ENCODE results near the gene PIP4K2A. TPM values are rescaled to one million over a fixed set of nuclear protein-coding genes. Genes with fewer than 3 reads are reported as not detected.
"Not testable (repeated sequence)": the region's sequence is repeated elsewhere in the genome, so short reads cannot be mapped to it uniquely, and the experiment has no call there.

PIP4K2A gene
- total RNA-seq, 2 donors from 2014 or later = 13.2 to 17.4 TPM

GRCh38 chr10:22742678-22743077 lies 28.3 kb upstream of the PIP4K2A start:
- TF ChIP-seq POLR2A (IDR thresholded peaks at IDR 0.05) = no peak
- TF ChIP-seq POLR2AphosphoS5 (IDR thresholded peaks at IDR 0.05) = no peak
- TF ChIP-seq CTCF (IDR thresholded peaks at IDR 0.05) = no peak
- Histone ChIP-seq H3K9me3 (no peaks in the 10 kb centered on the region), H3K4me1 (replicated peaks) (no peaks in the 10 kb centered on the region), H3K27ac (no peak overlapping the region), H3K4me3 (no peak overlapping the region), H3K27me3 (replicated peaks; ENCODE audit: insufficient read depth) (no peaks in the 10 kb centered on the region), H3K36me3 (no peaks in the 10 kb centered on the region)
- no peak for DNase-seq (ENCODE audit: low spot score)
- WGBS = 86% methylated on average over 1 of the region's 1 CpG
- intact Hi-C loops (cut with DNase I) = no loop called here

- 84% methylated on average over 4 of the region's 4 CpGs for WGBS
- H3K4me1 ChIP-seq (replicated peaks); H3K27ac ChIP-seq; H3K9me3 ChIP-seq; intact Hi-C loops (cut with DNase I); H3K36me3 ChIP-seq; H3K4me3 ChIP-seq; DNase-seq (ENCODE audit: low spot score); H3K27me3 ChIP-seq (replicated peaks; ENCODE audit: insufficient read depth): not testable (repeated sequence)
These were observed 27.3 kb upstream of the PIP4K2A start for GRCh38 chr10:22741631-22742030.

- H3K4me3 ChIP-seq = no peak overlapping the region
- no peaks in the 10 kb centered on the region for H3K4me1 ChIP-seq (replicated peaks)
- H3K27me3 ChIP-seq (replicated peaks; ENCODE audit: insufficient read depth) = no peaks in the 10 kb centered on the region
- H3K36me3 ChIP-seq = no peaks in the 10 kb centered on the region
- WGBS = 94% methylated on average over 2 of the region's 2 CpGs
- H3K9me3 ChIP-seq = no peaks in the 10 kb centered on the region
- no peak overlapping the region for H3K27ac ChIP-seq
- no peak for DNase-seq (ENCODE audit: low spot score)
- TF ChIP-seq POLR2A (IDR thresholded peaks at IDR 0.05) (no peak), POLR2AphosphoS5 (IDR thresholded peaks at IDR 0.05) (no peak), CTCF (IDR thresholded peaks at IDR 0.05) (no peak)
- intact Hi-C loops (cut with DNase I) = no loop called here
These were observed 25.8 kb upstream of the PIP4K2A start for GRCh38 chr10:22740180-22740579.

- Histone ChIP-seq H3K27me3 (replicated peaks; ENCODE audit: insufficient read depth) (no peaks in the 10 kb centered on the region), H3K4me3 (no peak overlapping the region), H3K36me3 (no peaks in the 10 kb centered on the region), H3K27ac (no peak overlapping the region), H3K4me1 (replicated peaks) (no peaks in the 10 kb centered on the region), H3K9me3 (no peaks in the 10 kb centered on the region)
- intact Hi-C loops (cut with DNase I) = no loop called here
- no peak for TF ChIP-seq CTCF (IDR thresholded peaks at IDR 0.05)
- TF ChIP-seq POLR2AphosphoS5 (IDR thresholded peaks at IDR 0.05) = no peak
- TF ChIP-seq POLR2A (IDR thresholded peaks at IDR 0.05) = no peak
- WGBS = 100% methylated on average over 1 of the region's 1 CpG
- DNase-seq (ENCODE audit: low spot score) = no peak
These were observed 23.2 kb upstream of the PIP4K2A start for GRCh38 chr10:22737587-22737986.

GRCh38 chr10:22736134-22736533 lies 21.8 kb upstream of the PIP4K2A start:
- no peak overlapping the region for H3K4me3 ChIP-seq
- no peak for DNase-seq (ENCODE audit: low spot score)
- no peaks in the 10 kb centered on the region for H3K27me3 ChIP-seq (replicated peaks; ENCODE audit: insufficient read depth)
- H3K27ac ChIP-seq = no peak overlapping the region
- TF ChIP-seq POLR2A (IDR thresholded peaks at IDR 0.05) (no peak), POLR2AphosphoS5 (IDR thresholded peaks at IDR 0.05) (no peak), CTCF (IDR thresholded peaks at IDR 0.05) (no peak)
- no peaks in the 10 kb centered on the region for H3K9me3 ChIP-seq
- no peaks in the 10 kb centered on the region for H3K36me3 ChIP-seq
- H3K4me1 ChIP-seq (replicated peaks) = no peaks in the 10 kb centered on the region
- intact Hi-C loops (cut with DNase I) = no loop called here

Measured in prostate gland (tissue), 2 donors.